Measurements from ENCODE around the gene FUT2.
"Not testable (repeated sequence)": the region's sequence is repeated elsewhere in the genome, so short reads cannot be mapped to it uniquely, and the experiment has no call there.

FUT2 gene

DNA sequence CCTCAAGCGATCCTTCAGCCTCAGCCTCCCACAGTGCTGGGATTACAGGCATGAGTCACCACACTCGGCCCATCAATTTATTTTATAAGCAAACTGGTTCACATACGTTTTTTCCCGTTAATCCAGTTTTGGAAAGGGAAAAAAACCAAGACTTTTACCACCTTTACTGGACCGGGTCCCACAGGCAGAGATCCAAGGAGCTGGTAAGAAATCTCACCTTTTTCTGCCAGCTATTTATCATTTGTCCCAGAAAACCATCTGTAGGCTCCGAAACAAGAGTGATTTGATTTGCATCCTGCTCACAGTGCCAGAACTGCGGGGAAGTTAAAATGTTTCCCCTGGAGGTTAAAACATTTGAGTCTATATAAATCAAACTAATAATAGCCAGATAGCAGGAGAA is 6.3 kb upstream of the FUT2 start:
- Histone ChIP-seq H3K14ac (ENCODE audit: low read length in 2 of 2) (no peak overlapping the region), H3K4me3 (ENCODE audit: insufficient read depth in 1 of 2, low read depth in 1 of 2, low read length in 2 of 2) (no peak overlapping the region), H3K9me3 (ENCODE audit: control insufficient read depth, low read length) (no peaks in the 10 kb centered on the region), H4K8ac (ENCODE audit: low read length) (no peak overlapping the region), H4K91ac (ENCODE audit: low read length) (no peak overlapping the region), H2BK5ac (ENCODE audit: low read depth, low read length, poor library complexity, severe bottlenecking) (no peak overlapping the region), H3K9ac (ENCODE audit: low read length) (no peak overlapping the region), H2BK120ac (ENCODE audit: low read depth, low read length) (no peak overlapping the region), H3K27ac (ENCODE audit: low read length, poor library complexity, severe bottlenecking) (no peak overlapping the region), H3K79me1 (replicated peaks; ENCODE audit: low read length, poor library complexity, severe bottlenecking) (no peaks in the 10 kb centered on the region), H3K4me1 (ENCODE audit: control insufficient read depth, insufficient read depth, low read depth, low read length) (peaks cover 3% of the 10 kb centered on the region), H3K4ac (ENCODE audit: low read depth in 1 of 2, low read length in 2 of 2) (no peak overlapping the region), H3K4me2 (ENCODE audit: low read length, poor library complexity, severe bottlenecking) (no peak overlapping the region), H2AK5ac (ENCODE audit: low read length, severe bottlenecking) (no peak overlapping the region), H2AFZ (ENCODE audit: low read depth, low read length) (no peak overlapping the region), H3K27me3 (ENCODE audit: control insufficient read depth in 1 of 2, insufficient read depth in 1 of 2, low read length in 2 of 2) (peaks cover 0 to 7% of the 10 kb centered on the region in 2 experiments), H3K18ac (ENCODE audit: low read depth in 1 of 2, low read length in 2 of 2) (no peak overlapping the region), H3K36me3 (ENCODE audit: control insufficient read depth in 1 of 2, insufficient read depth in 2 of 2, low read depth in 1 of 2, low read length in 2 of 2) (no peaks in the 10 kb centered on the region), H2BK15ac (ENCODE audit: low read depth, poor library complexity, severe bottlenecking) (no peak overlapping the region), H3K23ac (ENCODE audit: low read length in 2 of 2) (no peak overlapping the region), H2BK12ac (ENCODE audit: low read length in 2 of 2) (no peak overlapping the region)
- DNase-seq = no peak
- 80% methylated on average over 5 of the region's 7 CpGs for WGBS

DNA sequence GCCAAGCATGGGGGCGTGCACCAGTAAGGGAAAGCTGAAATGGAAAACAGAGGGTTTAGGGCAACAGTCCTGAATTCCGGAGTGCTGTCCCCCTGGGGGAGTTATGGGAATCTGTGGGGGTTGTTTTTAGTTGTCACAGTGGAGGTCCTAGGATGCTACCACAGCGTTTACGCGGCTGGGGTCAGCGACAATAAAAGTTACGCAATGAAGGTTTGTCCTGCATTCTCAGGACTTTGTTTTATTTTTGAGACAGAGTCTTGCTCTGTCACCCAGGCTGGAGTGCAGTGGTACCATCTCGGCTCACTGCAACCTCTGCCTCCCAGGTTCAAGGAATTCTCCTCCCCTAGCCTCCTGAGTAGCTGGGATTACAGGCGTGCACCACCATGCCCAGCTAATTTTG is 2.1 kb upstream of the FUT2 start:
- H2BK5ac ChIP-seq (ENCODE audit: low read depth, low read length, poor library complexity, severe bottlenecking); H2BK12ac ChIP-seq (ENCODE audit: low read length in 2 of 2); H3K36me3 ChIP-seq (ENCODE audit: control insufficient read depth in 1 of 2, insufficient read depth in 2 of 2, low read depth in 1 of 2, low read length in 2 of 2); H4K8ac ChIP-seq (ENCODE audit: low read length); H3K27ac ChIP-seq (ENCODE audit: low read length, poor library complexity, severe bottlenecking); H3K4ac ChIP-seq (ENCODE audit: low read depth in 1 of 2, low read length in 2 of 2); H3K23ac ChIP-seq (ENCODE audit: low read length in 2 of 2); H3K4me3 ChIP-seq (ENCODE audit: insufficient read depth in 1 of 2, low read depth in 1 of 2, low read length in 2 of 2); H3K79me1 ChIP-seq (replicated peaks; ENCODE audit: low read length, poor library complexity, severe bottlenecking); DNase-seq; H2AK5ac ChIP-seq (ENCODE audit: low read length, severe bottlenecking); H3K9me3 ChIP-seq (ENCODE audit: control insufficient read depth, low read length); H4K91ac ChIP-seq (ENCODE audit: low read length); H3K9ac ChIP-seq (ENCODE audit: low read length); H2AFZ ChIP-seq (ENCODE audit: low read depth, low read length); H3K14ac ChIP-seq (ENCODE audit: low read length in 2 of 2); H3K4me2 ChIP-seq (ENCODE audit: low read length, poor library complexity, severe bottlenecking); H2BK120ac ChIP-seq (ENCODE audit: low read depth, low read length); H3K18ac ChIP-seq (ENCODE audit: low read depth in 1 of 2, low read length in 2 of 2); H2BK15ac ChIP-seq (ENCODE audit: low read depth, poor library complexity, severe bottlenecking): not testable (repeated sequence)
- Histone ChIP-seq H3K27me3 (ENCODE audit: control insufficient read depth in 1 of 2, insufficient read depth in 1 of 2, low read length in 2 of 2) (peaks cover 8 to 21% of the 10 kb centered on the region in 2 experiments), H3K4me1 (ENCODE audit: control insufficient read depth, insufficient read depth, low read depth, low read length) (peaks cover 18% of the 10 kb centered on the region)
- WGBS = 89% methylated on average over 9 of the region's 9 CpGs

DNA sequence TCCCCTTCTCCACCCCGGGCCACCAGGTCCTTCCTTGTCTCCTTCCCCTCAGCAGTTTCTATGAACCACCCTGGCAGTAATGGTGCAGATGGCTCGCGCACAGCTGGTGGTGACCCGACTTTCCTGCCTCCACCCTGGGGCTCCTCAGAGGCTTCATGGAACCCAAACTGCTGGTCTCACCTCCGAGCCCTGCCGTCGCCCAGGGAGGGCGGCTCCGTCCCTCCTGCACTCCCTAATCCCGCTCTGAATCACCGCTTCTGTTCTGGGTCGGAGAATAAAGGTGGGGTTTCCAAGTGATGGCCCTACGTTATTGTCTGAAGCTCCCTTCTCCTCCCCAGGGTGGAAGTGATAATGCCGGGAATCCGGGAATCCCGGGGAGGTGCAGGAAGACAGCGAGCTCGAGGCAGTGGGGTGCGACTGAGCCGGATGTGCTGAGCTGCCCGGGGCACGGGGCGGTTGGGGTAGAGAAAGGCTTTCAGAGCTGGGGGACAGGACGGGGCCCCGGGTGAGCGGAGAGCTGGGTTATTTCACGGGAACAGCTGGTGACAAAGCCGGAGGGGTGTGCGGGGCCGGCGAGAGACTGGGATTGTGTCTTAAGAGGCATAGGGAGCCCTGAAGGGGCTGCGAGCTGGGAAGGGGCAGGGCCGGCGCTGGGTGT is 711 bp downstream of the FUT2 start:
- H3K27ac ChIP-seq (ENCODE audit: low read length, poor library complexity, severe bottlenecking) = no peak overlapping the region

DNA sequence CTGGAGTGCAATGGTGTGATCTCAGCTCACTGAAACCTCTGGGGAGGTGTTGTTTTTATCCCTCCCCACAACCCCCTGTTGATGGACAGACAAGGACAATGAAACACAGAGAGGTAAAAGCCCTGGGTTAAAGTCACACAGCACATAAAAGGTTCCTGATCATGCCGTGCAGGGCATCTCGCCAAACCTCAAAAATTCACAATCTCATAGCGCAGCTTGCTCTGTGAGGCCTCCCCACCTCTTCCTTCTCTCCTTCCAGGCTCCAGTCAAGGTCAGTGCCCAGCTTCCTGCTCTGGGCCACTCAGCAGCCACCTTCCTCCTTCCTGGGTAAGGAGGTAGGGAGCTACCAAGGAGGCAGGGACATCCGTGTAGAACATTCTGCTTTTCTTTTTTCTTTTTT is 2.3 kb downstream of the FUT2 start:
- Histone ChIP-seq H2AK5ac (ENCODE audit: low read length, severe bottlenecking) (no peak overlapping the region), H3K18ac (ENCODE audit: low read depth in 1 of 2, low read length in 2 of 2) (no peak overlapping the region), H4K8ac (ENCODE audit: low read length) (peak overlapping the region; percentile 12), H3K23ac (ENCODE audit: low read length in 2 of 2) (no peak overlapping the region), H2BK5ac (ENCODE audit: low read depth, low read length, poor library complexity, severe bottlenecking) (no peak overlapping the region), H3K27ac (ENCODE audit: low read length, poor library complexity, severe bottlenecking) (no peak overlapping the region), H4K91ac (ENCODE audit: low read length) (no peak overlapping the region), H2BK15ac (ENCODE audit: low read depth, poor library complexity, severe bottlenecking) (peak overlapping the region; percentile 67), H3K27me3 (ENCODE audit: control insufficient read depth in 1 of 2, insufficient read depth in 1 of 2, low read length in 2 of 2) (peaks cover 8 to 21% of the 10 kb centered on the region in 2 experiments), H2AFZ (ENCODE audit: low read depth, low read length) (no peak overlapping the region), H3K9me3 (ENCODE audit: control insufficient read depth, low read length) (no peaks in the 10 kb centered on the region), H2BK120ac (ENCODE audit: low read depth, low read length) (no peak overlapping the region), H3K4me2 (ENCODE audit: low read length, poor library complexity, severe bottlenecking) (no peak overlapping the region), H3K4ac (ENCODE audit: low read depth in 1 of 2, low read length in 2 of 2) (no peak overlapping the region), H3K79me1 (replicated peaks; ENCODE audit: low read length, poor library complexity, severe bottlenecking) (no peaks in the 10 kb centered on the region), H3K4me1 (ENCODE audit: control insufficient read depth, insufficient read depth, low read depth, low read length) (peaks cover 20% of the 10 kb centered on the region), H2BK12ac (ENCODE audit: low read length in 2 of 2) (no peak overlapping the region), H3K9ac (ENCODE audit: low read length) (peak overlapping the region; percentile 34), H3K4me3 (ENCODE audit: insufficient read depth in 1 of 2, low read depth in 1 of 2, low read length in 2 of 2) (no peak overlapping the region), H3K14ac (ENCODE audit: low read length in 2 of 2) (no peak overlapping the region), H3K36me3 (ENCODE audit: control insufficient read depth in 1 of 2, insufficient read depth in 2 of 2, low read depth in 1 of 2, low read length in 2 of 2) (peaks cover 3 to 5% of the 10 kb centered on the region in 2 experiments)
- 68% methylated on average over 3 of the region's 4 CpGs for WGBS
- peak; percentile 62 for DNase-seq

More for the DNA sequence above, 711 bp downstream of the FUT2 start:
- peak overlapping the region in 1 of 2 experiments; percentile 89 for H3K14ac ChIP-seq (ENCODE audit: low read length in 2 of 2)
- no peak overlapping the region for H2AFZ ChIP-seq (ENCODE audit: low read depth, low read length)
- H2BK15ac ChIP-seq (ENCODE audit: low read depth, poor library complexity, severe bottlenecking) = peak overlapping the region; percentile 57
- H2BK5ac ChIP-seq (ENCODE audit: low read depth, low read length, poor library complexity, severe bottlenecking) = no peak overlapping the region
- no peak overlapping the region for H3K23ac ChIP-seq (ENCODE audit: low read length in 2 of 2)
- DNase-seq = peak; percentile 20
- H3K18ac ChIP-seq (ENCODE audit: low read depth in 1 of 2, low read length in 2 of 2) = peak overlapping the region in 1 of 2 experiments; percentile 63
- H3K4me1 ChIP-seq (ENCODE audit: control insufficient read depth, insufficient read depth, low read depth, low read length) = peaks cover 20% of the 10 kb centered on the region
- H2BK12ac ChIP-seq (ENCODE audit: low read length in 2 of 2) = peak overlapping the region in 1 of 2 experiments; percentile 66
- H3K36me3 ChIP-seq (ENCODE audit: control insufficient read depth in 1 of 2, insufficient read depth in 2 of 2, low read depth in 1 of 2, low read length in 2 of 2) = peaks cover 0 to 3% of the 10 kb centered on the region in 2 experiments
- no peaks in the 10 kb centered on the region for H3K79me1 ChIP-seq (replicated peaks; ENCODE audit: low read length, poor library complexity, severe bottlenecking)
- peak overlapping the region in 1 of 2 experiments; percentile 38 for H3K4me3 ChIP-seq (ENCODE audit: insufficient read depth in 1 of 2, low read depth in 1 of 2, low read length in 2 of 2)
- peak overlapping the region; percentile 57 for H4K8ac ChIP-seq (ENCODE audit: low read length)
- H3K9me3 ChIP-seq (ENCODE audit: control insufficient read depth, low read length) = no peaks in the 10 kb centered on the region
- peak overlapping the region; percentile 22 for H2BK120ac ChIP-seq (ENCODE audit: low read depth, low read length)
- peak overlapping the region in 1 of 2 experiments; percentile 49 for H3K4ac ChIP-seq (ENCODE audit: low read depth in 1 of 2, low read length in 2 of 2)
- H3K9ac ChIP-seq (ENCODE audit: low read length) = peak overlapping the region; percentile 27
- H4K91ac ChIP-seq (ENCODE audit: low read length) = peak overlapping the region; percentile 62
- peak overlapping the region; percentile 57 for H3K4me2 ChIP-seq (ENCODE audit: low read length, poor library complexity, severe bottlenecking)
- 2% methylated on average over 31 of the region's 34 CpGs for WGBS
- H3K27me3 ChIP-seq (ENCODE audit: control insufficient read depth in 1 of 2, insufficient read depth in 1 of 2, low read length in 2 of 2) = peaks cover 8 to 21% of the 10 kb centered on the region in 2 experiments
- no peak overlapping the region for H2AK5ac ChIP-seq (ENCODE audit: low read length, severe bottlenecking)
